NB4 (cell line): ENCODE results near the gene IQSEC3.
"Not testable (repeated sequence)": the region's sequence is repeated elsewhere in the genome, so short reads cannot be mapped to it uniquely, and the experiment has no call there.

Experiments
- CTCF ChIP-seq: IDR thresholded peaks from one replicate; pipeline ENCODE4 v1.5.1; 2012; ENCODE audit warnings: low read depth, low read length
- POLR2A ChIP-seq: IDR thresholded peaks from 2 replicates; pipeline ENCODE4 v1.6.1; 2011; ENCODE audit warnings: mild to moderate bottlenecking; ENCODE audit not compliant: insufficient read length; ENCODE audit errors: extremely low read depth
- TF ChIP-seq, protein P1 (sequence below): IDR thresholded peaks from 2 replicates; pipeline ENCODE4 v1.6.1; 2011; ENCODE audit warnings: low read depth, low read length

GRCh38 chr12:51087-51486, 15.5 kb upstream of the IQSEC3 start:
- TF ChIP-seq CTCF, POLR2A: not testable (repeated sequence)
- TF ChIP-seq, protein P1, sequence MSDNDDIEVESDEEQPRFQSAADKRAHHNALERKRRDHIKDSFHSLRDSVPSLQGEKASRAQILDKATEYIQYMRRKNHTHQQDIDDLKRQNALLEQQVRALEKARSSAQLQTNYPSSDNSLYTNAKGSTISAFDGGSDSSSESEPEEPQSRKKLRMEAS: not testable (repeated sequence)
